ENCODE measurements around the gene SLC18A2. TPM values are rescaled to one million over a fixed set of nuclear protein-coding genes. Genes with fewer than 3 reads are reported as not detected.

SLC18A2 gene
- total RNA-seq, 4 donors from 2014 or later = 0.18 to 0.95 (median 0.75) TPM

DNA sequence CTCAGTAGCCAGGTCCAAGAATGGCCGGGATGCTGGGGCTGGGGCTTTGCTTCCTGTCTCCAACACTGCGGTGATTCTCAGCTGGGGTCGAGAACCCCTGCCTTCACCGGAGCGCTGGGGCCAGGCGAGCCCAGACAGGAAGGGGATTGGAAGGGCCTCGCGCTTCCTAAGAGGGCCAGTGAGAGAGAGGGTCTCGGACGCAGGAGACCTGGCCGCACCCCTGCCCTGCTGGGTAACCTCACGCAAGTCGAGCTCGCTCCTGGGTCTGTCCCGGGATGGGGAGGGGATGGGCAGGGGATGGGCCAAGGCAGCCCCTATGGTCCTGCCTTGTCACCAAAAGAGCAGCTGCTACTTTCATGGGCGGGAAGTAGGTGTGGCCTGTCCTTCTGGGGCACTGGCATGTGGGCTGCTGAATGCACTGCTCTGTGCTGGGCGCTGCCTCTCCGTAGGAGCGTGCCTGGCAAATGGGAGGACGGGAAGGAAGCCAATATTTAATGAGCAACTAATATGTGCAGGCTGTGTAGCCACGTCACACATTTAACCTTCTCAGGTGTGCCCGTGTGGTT, 23.6 kb upstream of the SLC18A2 start:
- H3K4me3 ChIP-seq = peak overlapping the region; percentile 6 to 63 (median 46)
- no peak for DNase-seq
- H3K36me3 ChIP-seq = no peaks in the 10 kb centered on the region
- H3K9me3 ChIP-seq = peaks cover 0 to 1% (median under 1%) of the 10 kb centered on the region in 4 donors
- H3K27ac ChIP-seq = no peak overlapping the region
- TF ChIP-seq POLR2A (IDR thresholded peaks at IDR 0.05) = no peak
- TF ChIP-seq, protein P1, sequence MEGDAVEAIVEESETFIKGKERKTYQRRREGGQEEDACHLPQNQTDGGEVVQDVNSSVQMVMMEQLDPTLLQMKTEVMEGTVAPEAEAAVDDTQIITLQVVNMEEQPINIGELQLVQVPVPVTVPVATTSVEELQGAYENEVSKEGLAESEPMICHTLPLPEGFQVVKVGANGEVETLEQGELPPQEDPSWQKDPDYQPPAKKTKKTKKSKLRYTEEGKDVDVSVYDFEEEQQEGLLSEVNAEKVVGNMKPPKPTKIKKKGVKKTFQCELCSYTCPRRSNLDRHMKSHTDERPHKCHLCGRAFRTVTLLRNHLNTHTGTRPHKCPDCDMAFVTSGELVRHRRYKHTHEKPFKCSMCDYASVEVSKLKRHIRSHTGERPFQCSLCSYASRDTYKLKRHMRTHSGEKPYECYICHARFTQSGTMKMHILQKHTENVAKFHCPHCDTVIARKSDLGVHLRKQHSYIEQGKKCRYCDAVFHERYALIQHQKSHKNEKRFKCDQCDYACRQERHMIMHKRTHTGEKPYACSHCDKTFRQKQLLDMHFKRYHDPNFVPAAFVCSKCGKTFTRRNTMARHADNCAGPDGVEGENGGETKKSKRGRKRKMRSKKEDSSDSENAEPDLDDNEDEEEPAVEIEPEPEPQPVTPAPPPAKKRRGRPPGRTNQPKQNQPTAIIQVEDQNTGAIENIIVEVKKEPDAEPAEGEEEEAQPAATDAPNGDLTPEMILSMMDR (IDR thresholded peaks at IDR 0.05) = no peak
- peaks cover 0 to 5% of the 10 kb centered on the region in 2 donors for H3K27me3 ChIP-seq
- H3K4me1 ChIP-seq = peaks cover 0 to 12% (median 4%) of the 10 kb centered on the region in 4 donors

DNA sequence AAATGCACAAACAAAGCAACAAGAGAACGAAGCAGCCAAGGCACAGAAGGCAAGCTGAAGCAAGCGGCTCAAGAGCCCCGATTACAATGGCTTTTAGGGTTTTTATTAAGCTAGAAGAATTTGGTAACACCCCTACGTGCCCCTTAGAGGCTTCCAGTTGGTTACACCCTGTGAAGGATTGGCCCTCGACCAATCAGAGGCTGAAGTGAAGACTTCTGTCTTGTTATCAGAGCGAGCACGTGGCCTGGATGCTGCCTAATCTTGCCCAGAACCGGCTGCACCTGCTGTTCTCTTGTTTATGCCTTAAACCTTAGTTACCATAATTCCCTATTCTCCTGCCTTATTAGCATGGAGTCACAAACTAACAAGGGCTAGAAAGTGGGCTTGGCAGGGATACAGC, 22.3 kb upstream of the SLC18A2 start:
- no peak overlapping the region for H3K27ac ChIP-seq
- no peaks in the 10 kb centered on the region for H3K36me3 ChIP-seq
- H3K27me3 ChIP-seq = peaks cover 0 to 5% of the 10 kb centered on the region in 2 donors
- H3K4me3 ChIP-seq = no peak overlapping the region
- peaks cover 0 to 12% (median 4%) of the 10 kb centered on the region in 4 donors for H3K4me1 ChIP-seq
- TF ChIP-seq, protein P1 (IDR thresholded peaks at IDR 0.05) = no peak
- no peak for TF ChIP-seq POLR2A (IDR thresholded peaks at IDR 0.05)
- no peak for DNase-seq
- H3K9me3 ChIP-seq = no peaks in the 10 kb centered on the region

DNA sequence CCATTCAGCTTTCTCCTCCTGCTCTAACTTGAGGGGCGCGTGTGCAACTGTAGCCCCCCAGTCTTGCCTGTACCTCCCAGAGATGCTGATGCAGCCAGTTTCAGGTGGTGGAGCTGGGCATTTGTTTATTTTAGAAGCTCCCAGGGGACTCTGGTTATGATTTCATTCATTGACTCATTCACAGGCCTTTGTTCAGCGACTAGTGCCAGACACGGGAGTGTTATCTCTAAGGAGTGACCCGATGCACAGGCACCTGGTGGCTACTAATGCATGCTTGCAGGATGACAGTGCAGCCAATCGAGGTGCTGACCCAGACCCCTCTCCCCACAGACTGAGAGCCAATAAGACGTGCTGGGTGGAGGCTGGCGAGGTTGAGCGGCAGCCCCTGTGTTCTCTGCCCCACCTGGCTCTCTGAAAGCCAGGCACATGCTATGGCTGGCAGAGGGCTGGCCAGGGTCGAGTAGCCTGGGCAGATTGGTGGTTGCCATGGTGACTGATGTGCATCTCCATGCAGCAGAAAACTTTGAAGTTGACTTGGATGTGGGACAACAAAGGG, 19.7 kb upstream of the SLC18A2 start:
- DNase-seq = no peak
- no peaks in the 10 kb centered on the region for H3K9me3 ChIP-seq
- H3K36me3 ChIP-seq = no peaks in the 10 kb centered on the region
- no peak overlapping the region for H3K27ac ChIP-seq
- H3K4me3 ChIP-seq = no peak overlapping the region
- TF ChIP-seq POLR2A (IDR thresholded peaks at IDR 0.05) = no peak
- TF ChIP-seq, protein P1 (IDR thresholded peaks at IDR 0.05) = no peak
- peaks cover 0 to 12% (median 4%) of the 10 kb centered on the region in 4 donors for H3K4me1 ChIP-seq
- no peaks in the 10 kb centered on the region for H3K27me3 ChIP-seq

DNA sequence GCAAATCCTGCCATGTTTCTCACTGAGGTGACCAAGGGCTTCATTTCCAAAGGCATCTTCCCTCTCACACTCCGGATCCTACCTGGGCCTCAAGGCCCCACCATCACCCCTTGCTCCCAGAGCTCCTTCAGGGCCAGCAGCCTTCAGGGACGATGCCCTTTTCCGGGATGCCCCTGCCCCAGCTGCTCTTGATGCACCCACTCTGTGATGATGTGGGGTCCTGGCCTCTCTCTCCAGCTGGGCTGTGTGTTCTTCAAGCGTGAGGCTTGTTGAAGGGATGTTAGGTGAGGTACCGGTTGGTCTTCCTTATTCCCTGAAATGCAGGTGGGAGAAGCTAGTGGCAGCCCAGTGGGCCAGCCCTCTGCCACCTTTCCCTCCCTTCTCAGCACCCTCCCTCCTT, 18.4 kb upstream of the SLC18A2 start:
- H3K36me3 ChIP-seq = no peaks in the 10 kb centered on the region

DNA sequence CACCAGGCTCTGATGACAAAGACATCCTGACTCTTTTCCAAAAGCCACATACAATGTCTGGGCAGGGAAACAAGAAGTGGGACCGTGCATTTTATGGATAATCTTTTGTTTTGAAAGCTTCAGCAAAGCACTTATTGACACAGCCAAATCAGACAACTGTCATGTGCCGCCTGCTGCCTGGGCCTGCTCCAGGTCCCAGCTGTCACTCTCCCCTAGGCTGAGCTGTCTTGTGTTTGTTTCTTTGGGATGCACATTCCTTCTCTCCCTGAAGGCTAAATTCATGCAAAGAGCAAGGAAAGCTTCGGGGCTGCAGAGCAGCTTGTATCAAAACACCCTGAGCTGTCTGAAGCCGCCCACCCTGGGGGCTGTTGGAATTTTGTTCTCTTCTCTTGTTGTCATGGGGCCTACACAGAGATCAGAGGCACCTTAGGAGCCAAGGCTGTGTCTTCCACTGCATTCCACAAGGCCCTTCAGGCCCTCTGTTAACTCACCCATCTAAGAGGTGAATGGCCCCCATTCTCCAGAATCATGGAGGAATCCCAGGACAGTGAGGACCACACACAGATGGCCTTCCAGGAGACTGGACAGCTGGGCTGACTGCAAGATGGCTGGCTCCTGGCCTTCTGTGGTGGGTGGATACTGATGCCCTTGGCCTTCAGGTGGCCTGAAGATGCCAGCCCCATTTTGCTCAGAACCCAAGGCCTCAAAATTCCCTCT, 17.8 kb upstream of the SLC18A2 start:
- TF ChIP-seq, protein P1 (IDR thresholded peaks at IDR 0.05) = no peak
- no peak for TF ChIP-seq POLR2A (IDR thresholded peaks at IDR 0.05)
- Histone ChIP-seq H3K27ac (no peak overlapping the region), H3K9me3 (no peaks in the 10 kb centered on the region), H3K36me3 (no peaks in the 10 kb centered on the region), H3K4me1 (no peaks in the 10 kb centered on the region), H3K4me3 (no peak overlapping the region), H3K27me3 (no peaks in the 10 kb centered on the region)
- no peak for DNase-seq

More for the DNA sequence above, 18.4 kb upstream of the SLC18A2 start:
- no peaks in the 10 kb centered on the region for H3K4me1 ChIP-seq
- no peak for TF ChIP-seq POLR2A (IDR thresholded peaks at IDR 0.05)
- TF ChIP-seq, protein P1 (IDR thresholded peaks at IDR 0.05) = no peak
- H3K27me3 ChIP-seq = no peaks in the 10 kb centered on the region
- DNase-seq = no peak
- H3K27ac ChIP-seq = no peak overlapping the region
- H3K9me3 ChIP-seq = no peaks in the 10 kb centered on the region
- no peak overlapping the region for H3K4me3 ChIP-seq

Measured in Peyer's patch (tissue), 4 donors.